ENCODE results near the gene ALX4. TPM values are rescaled to one million over a fixed set of nuclear protein-coding genes. Genes with fewer than 3 reads are reported as not detected.

The ALX4 gene
- total and polyA plus RNA-seq, 11 donors: 0.03 to 0.24 (median 0.10) TPM; not detected in 3

DNA sequence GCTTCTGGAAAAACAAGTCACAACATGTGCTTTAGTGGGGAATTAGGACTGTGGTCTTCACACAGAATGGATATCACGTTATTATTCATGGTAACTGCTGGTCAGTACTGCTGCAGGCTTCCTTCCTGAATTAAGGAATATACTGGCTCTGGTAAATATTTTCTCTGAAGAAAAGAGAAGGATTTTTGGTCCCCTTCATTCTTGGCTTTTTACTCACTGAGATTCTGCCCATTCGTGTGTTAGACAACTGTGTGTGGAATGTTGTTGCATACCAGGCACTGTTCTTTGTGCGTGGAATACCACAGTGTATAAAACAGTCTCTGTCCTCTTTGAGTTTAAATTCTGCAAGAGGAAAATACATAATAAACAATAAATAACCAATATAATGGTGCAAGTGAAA lies 80.3 kb downstream of the ALX4 start:
- no peaks in the 10 kb centered on the region for H3K9me3 ChIP-seq
- DNase-seq (no peak), ATAC-seq (no peak)
- peaks cover 0 to 10% (median 0%) of the 10 kb centered on the region in 12 donors for H3K4me1 ChIP-seq
- no peaks in the 10 kb centered on the region for H3K27me3 ChIP-seq
- TF ChIP-seq POLR2A (IDR thresholded peaks at IDR 0.05): no peak
- TF ChIP-seq, protein P1, sequence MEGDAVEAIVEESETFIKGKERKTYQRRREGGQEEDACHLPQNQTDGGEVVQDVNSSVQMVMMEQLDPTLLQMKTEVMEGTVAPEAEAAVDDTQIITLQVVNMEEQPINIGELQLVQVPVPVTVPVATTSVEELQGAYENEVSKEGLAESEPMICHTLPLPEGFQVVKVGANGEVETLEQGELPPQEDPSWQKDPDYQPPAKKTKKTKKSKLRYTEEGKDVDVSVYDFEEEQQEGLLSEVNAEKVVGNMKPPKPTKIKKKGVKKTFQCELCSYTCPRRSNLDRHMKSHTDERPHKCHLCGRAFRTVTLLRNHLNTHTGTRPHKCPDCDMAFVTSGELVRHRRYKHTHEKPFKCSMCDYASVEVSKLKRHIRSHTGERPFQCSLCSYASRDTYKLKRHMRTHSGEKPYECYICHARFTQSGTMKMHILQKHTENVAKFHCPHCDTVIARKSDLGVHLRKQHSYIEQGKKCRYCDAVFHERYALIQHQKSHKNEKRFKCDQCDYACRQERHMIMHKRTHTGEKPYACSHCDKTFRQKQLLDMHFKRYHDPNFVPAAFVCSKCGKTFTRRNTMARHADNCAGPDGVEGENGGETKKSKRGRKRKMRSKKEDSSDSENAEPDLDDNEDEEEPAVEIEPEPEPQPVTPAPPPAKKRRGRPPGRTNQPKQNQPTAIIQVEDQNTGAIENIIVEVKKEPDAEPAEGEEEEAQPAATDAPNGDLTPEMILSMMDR (IDR thresholded peaks at IDR 0.05): no peak
- H3K36me3 ChIP-seq: peaks cover 0 to 20% (median 0%) of the 10 kb centered on the region in 9 donors
- H3K27ac ChIP-seq: no peak overlapping the region
- intact Hi-C loops (cut with DNase I): loop anchor here in 1 of 10 donors (10.0 kb wide), 1 partner anchor 95 kb away; no protein-coding TSS in a partner anchor
- 93 to 97% (median 95%) methylated on average over 3 of the region's 3 CpGs for WGBS, 4 donors
- no peak overlapping the region for H3K4me3 ChIP-seq

DNA sequence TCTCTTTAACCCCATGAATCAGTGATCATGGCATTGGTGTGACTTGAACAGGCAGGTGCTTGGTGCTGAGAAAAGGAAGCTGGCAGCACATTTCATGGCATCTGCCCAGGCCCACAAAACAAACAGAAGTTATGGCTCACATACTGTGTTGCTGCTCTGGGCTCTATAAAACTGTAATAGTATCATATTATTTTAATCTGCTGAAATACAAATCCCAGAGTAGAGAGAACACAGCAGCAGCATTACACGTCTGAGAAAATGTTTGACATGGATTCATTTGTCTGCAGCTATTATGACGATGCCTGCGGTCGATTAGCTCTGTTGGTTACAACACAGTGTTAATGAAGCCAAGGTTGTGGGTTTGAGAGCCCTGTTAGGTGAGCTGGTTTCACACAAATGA lies 80.8 kb downstream of the ALX4 start:
- DNase-seq (no peak), ATAC-seq (no peak)
- Histone ChIP-seq H3K27ac (no peak overlapping the region), H3K4me3 (no peak overlapping the region), H3K4me1 (peaks cover 0 to 10% (median 0%) of the 10 kb centered on the region in 12 donors), H3K27me3 (no peaks in the 10 kb centered on the region), H3K36me3 (peaks cover 0 to 17% (median 0%) of the 10 kb centered on the region in 9 donors), H3K9me3 (no peaks in the 10 kb centered on the region)
- 85 to 97% (median 95%) methylated on average over 4 of the region's 4 CpGs for WGBS, 4 donors
- TF ChIP-seq POLR2A (IDR thresholded peaks at IDR 0.05): no peak
- TF ChIP-seq, protein P1 (IDR thresholded peaks at IDR 0.05): no peak
- intact Hi-C loops (cut with DNase I): no loop called here

- 87 to 91% (median 88%) methylated on average over 6 of the region's 6 CpGs for WGBS, 4 donors
- no peak for ATAC-seq
Observed at GRCh38 chr11:44228379-44228778, 81.6 kb downstream of the ALX4 start.

GRCh38 chr11:44226945-44227344 lies 83.0 kb downstream of the ALX4 start:
- no peak for DNase-seq
- H3K27ac ChIP-seq: no peak overlapping the region
- 57 to 73% (median 66%) methylated on average over 3 to 4 of the region's 4 CpGs for WGBS, 4 donors
- no peaks in the 10 kb centered on the region for H3K27me3 ChIP-seq
- peaks cover 0 to 10% (median 0%) of the 10 kb centered on the region in 12 donors for H3K4me1 ChIP-seq
- ATAC-seq: no peak
- no peak overlapping the region for H3K4me3 ChIP-seq
- H3K9me3 ChIP-seq: no peaks in the 10 kb centered on the region
- TF ChIP-seq, protein P1 (IDR thresholded peaks at IDR 0.05): no peak
- no peak for TF ChIP-seq POLR2A (IDR thresholded peaks at IDR 0.05)
- peaks cover 0 to under 1% (median 0%) of the 10 kb centered on the region in 9 donors for H3K36me3 ChIP-seq
- intact Hi-C loops (cut with DNase I): no loop called here

More at GRCh38 chr11:44228379-44228778, 81.6 kb downstream of the ALX4 start:
- no peak overlapping the region for H3K27ac ChIP-seq
- TF ChIP-seq POLR2A (IDR thresholded peaks at IDR 0.05): no peak
- TF ChIP-seq, protein P1 (IDR thresholded peaks at IDR 0.05): no peak
- no peak for DNase-seq
- H3K4me1 ChIP-seq: peaks cover 0 to 10% (median 0%) of the 10 kb centered on the region in 12 donors
- H3K9me3 ChIP-seq: no peaks in the 10 kb centered on the region
- peaks cover 0 to 11% (median 0%) of the 10 kb centered on the region in 9 donors for H3K36me3 ChIP-seq
- H3K4me3 ChIP-seq: no peak overlapping the region
- intact Hi-C loops (cut with DNase I): no loop called here
- no peaks in the 10 kb centered on the region for H3K27me3 ChIP-seq
